Skeletal muscle satellite cell (primary cell): ENCODE results near the gene CAMK2N1.

Source experiments
- H3K27me3 ChIP-seq: 2 replicates; pipeline ENCODE4 v1.7.0; 2013; ENCODE audit warnings: low read length; ENCODE audit not compliant: control insufficient read depth, insufficient read depth
- H3K36me3 ChIP-seq: 2 replicates; pipeline ENCODE4 v1.7.0; 2013; ENCODE audit warnings: mild to moderate bottlenecking, control low read depth, low read length; ENCODE audit not compliant: insufficient read depth
- H3K4me1 ChIP-seq: 2 replicates; pipeline ENCODE4 v1.7.0; 2013; ENCODE audit warnings: low read length; ENCODE audit not compliant: control insufficient read depth, insufficient read depth
- H3K4me2 ChIP-seq: 2 replicates; pipeline ENCODE4 v1.7.0; 2013; ENCODE audit warnings: mild to moderate bottlenecking, low read length
- H3K4me3 ChIP-seq: 2 replicates; pipeline ENCODE4 v1.7.0; 2013; ENCODE audit warnings: low read length
- H3K9ac ChIP-seq: 2 replicates; pipeline ENCODE4 v1.7.0; 2013; ENCODE audit warnings: mild to moderate bottlenecking, low read depth, low read length, moderate library complexity
- H3K9me3 ChIP-seq: replicated peaks from 2 replicates; pipeline ENCODE4 v1.7.0; 2013; ENCODE audit warnings: mild to moderate bottlenecking, control low read depth, low read length

The CAMK2N1 gene

GRCh38 chr1:20437640-20438039 lies 48.4 kb downstream of the CAMK2N1 start:
- no peaks in the 10 kb centered on the region for H3K36me3 ChIP-seq
- no peak overlapping the region for H3K4me3 ChIP-seq
- H3K9me3 ChIP-seq, result no peaks in the 10 kb centered on the region
- no peak overlapping the region for H3K4me2 ChIP-seq
- H3K9ac ChIP-seq, result no peak overlapping the region
- peaks cover 45% of the 10 kb centered on the region for H3K27me3 ChIP-seq
- H3K4me1 ChIP-seq, result no peaks in the 10 kb centered on the region

- Histone ChIP-seq H3K9ac (no peak overlapping the region), H3K9me3 (no peaks in the 10 kb centered on the region), H3K4me2 (no peak overlapping the region), H3K4me1 (no peaks in the 10 kb centered on the region), H3K4me3 (no peak overlapping the region), H3K27me3 (peaks cover 46% of the 10 kb centered on the region), H3K36me3 (no peaks in the 10 kb centered on the region)
Measured at GRCh38 chr1:20432891-20433290, 53.1 kb downstream of the CAMK2N1 start.
